NOMO-1 treated with DMSO at 0.1 percent for 48 hours (cell line): Measurements from ENCODE around the gene MGAM2.

ENCODE experiments used
- DNase-seq: peaks from one replicate; lab custom pipeline; 2025; ENCODE audit not compliant: unreplicated experiment; lab: John Stamatoyannopoulos, UW

The MGAM2 gene

GRCh38 chr7:142174441-142174840, 62.9 kb downstream of the MGAM2 start:
- DNase-seq = peak; percentile 38

GRCh38 chr7:142175594-142175993, 64.1 kb downstream of the MGAM2 start:
- peak; percentile 22 for DNase-seq

- peak; percentile 4 for DNase-seq
Observed at GRCh38 chr7:142176901-142177300, 65.4 kb downstream of the MGAM2 start.

GRCh38 chr7:142177869-142178268, 66.4 kb downstream of the MGAM2 start:
- no peak for DNase-seq

- no peak for DNase-seq
Observed at GRCh38 chr7:142180426-142180825, 68.9 kb downstream of the MGAM2 start.

- no peak for DNase-seq
Observed at GRCh38 chr7:142181211-142181610, 69.7 kb downstream of the MGAM2 start.

GRCh38 chr7:142181966-142182365, 70.4 kb downstream of the MGAM2 start:
- no peak for DNase-seq

GRCh38 chr7:142185069-142185468, 73.6 kb downstream of the MGAM2 start:
- no peak for DNase-seq

GRCh38 chr7:142185801-142186200, 74.3 kb downstream of the MGAM2 start:
- DNase-seq = no peak

- DNase-seq = peak; percentile 53
Observed at GRCh38 chr7:142188154-142188553, 76.6 kb downstream of the MGAM2 start.

- peak; percentile 6 for DNase-seq
Observed at GRCh38 chr7:142188846-142189245, 77.3 kb downstream of the MGAM2 start.

GRCh38 chr7:142194201-142194600, 82.7 kb downstream of the MGAM2 start:
- no peak for DNase-seq

- no peak for DNase-seq
Observed at GRCh38 chr7:142196066-142196840, 84.7 kb downstream of the MGAM2 start.

GRCh38 chr7:142200206-142200605, 88.7 kb downstream of the MGAM2 start:
- DNase-seq = no peak

- no peak for DNase-seq
Observed at GRCh38 chr7:142228537-142229104, 117.1 kb downstream of the MGAM2 start.

- DNase-seq = peak; percentile 1
Observed at GRCh38 chr7:142231716-142232115, 120.2 kb downstream of the MGAM2 start.

GRCh38 chr7:142240546-142240945, 129.0 kb downstream of the MGAM2 start:
- no peak for DNase-seq

- no peak for DNase-seq
Observed at GRCh38 chr7:142243823-142244222, 132.3 kb downstream of the MGAM2 start.

- DNase-seq = no peak
Observed at GRCh38 chr7:142248166-142249160, 136.9 kb downstream of the MGAM2 start.

- DNase-seq = no peak
Observed at GRCh38 chr7:142249918-142250317, 138.4 kb downstream of the MGAM2 start.

- no peak for DNase-seq
Observed at GRCh38 chr7:142250705-142251104, 139.2 kb downstream of the MGAM2 start.

GRCh38 chr7:142257958-142258357, 146.4 kb downstream of the MGAM2 start, which contains the start of gene PRSS58:
TSS of gene PRSS58 (minus strand) at chr7:142258058. CDS start at chr7:142257707, 351 bp downstream.
- DNase-seq = no peak
